Neutrophil (primary cell): Measurements from ENCODE around the gene CLIC3.
"Not testable (repeated sequence)": the region's sequence is repeated elsewhere in the genome, so short reads cannot be mapped to it uniquely, and the experiment has no call there.

Experiments used
- H3K27ac ChIP-seq: fragments of 200-600 bp; sonication (generic); 2 replicates; pipeline ENCODE4 v1.5.1; 2016; ENCODE audit warnings: mild to moderate bottlenecking, moderate library complexity
- H3K27me3 ChIP-seq: fragments of 200-600 bp; sonication (generic); 2 replicates; pipeline ENCODE4 v1.6.0; 2016; ENCODE audit warnings: mild to moderate bottlenecking
- H3K36me3 ChIP-seq: fragments of 200-600 bp; sonication (generic); 2 replicates; pipeline ENCODE4 v1.5.1; 2017
- H3K4me1 ChIP-seq, 2 experiments: fragments of 200-600 bp in 1 of 2; sonication (generic) in 1 of 2; 1 replicate in 1 of 2; 2 replicates in 1 of 2; pipeline versions ENCODE4 v1.5.1 to v1.6.1; 2013 to 2016; ENCODE audit warnings: low read depth in 1 of 2, low read length in 1 of 2, mild to moderate bottlenecking in 1 of 2, moderate library complexity in 1 of 2; ENCODE audit not compliant: control insufficient read depth in 1 of 2, insufficient read depth in 1 of 2
- H3K4me3 ChIP-seq, 2 experiments: fragments of 200-600 bp in 1 of 2; sonication (generic) in 1 of 2; 1 replicate in 1 of 2; 2 replicates in 1 of 2; pipeline ENCODE4 v1.5.1; 2013 to 2016; ENCODE audit warnings: low read depth in 1 of 2, low read length in 1 of 2, mild to moderate bottlenecking in 1 of 2, moderate library complexity in 1 of 2
- H3K9me3 ChIP-seq: fragments of 200-600 bp; sonication (generic); 2 replicates; pipeline ENCODE4 v1.5.1; 2016
- TF ChIP-seq, protein P1 (sequence below): fragments of 200-600 bp; sonication (generic); IDR thresholded peaks from 2 replicates; pipeline ENCODE4 v1.5.1; 2016; ENCODE audit warnings: antibody characterized with exemption

CLIC3 gene

DNA sequence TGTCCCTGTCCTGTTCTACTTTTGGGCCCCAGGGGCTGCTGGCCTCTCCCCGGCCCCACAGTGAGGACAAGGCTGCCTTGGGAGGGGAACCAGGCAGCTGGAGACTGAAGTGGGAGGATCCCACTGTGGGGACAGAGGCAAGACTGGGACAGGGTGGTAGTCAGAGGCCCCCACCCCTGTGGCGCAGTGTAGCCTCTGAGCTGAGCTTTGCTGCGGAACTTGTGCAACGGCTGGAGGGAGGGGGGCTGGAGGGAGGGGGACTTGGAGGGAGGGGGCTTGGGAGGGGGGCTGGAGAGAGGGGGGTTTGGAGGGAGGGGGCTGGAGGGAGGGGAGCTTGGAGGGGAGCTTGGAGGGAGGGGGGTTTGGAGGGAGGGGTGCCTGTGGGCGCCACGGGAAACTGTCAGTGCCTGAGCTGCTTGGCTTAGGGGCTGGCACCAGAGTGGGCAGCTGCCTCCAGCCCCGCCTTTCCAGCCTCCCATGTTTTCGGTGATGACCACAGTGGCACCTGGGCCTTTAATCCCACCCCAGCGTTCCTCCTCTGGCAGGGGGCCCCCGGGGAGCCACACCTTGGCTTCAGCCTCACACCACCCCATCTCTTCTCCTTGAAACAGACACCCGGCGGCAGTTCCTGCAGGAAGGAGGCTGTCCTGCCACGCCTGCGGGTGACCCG, 37.8 kb upstream of the CLIC3 start:
- H3K36me3 ChIP-seq = peaks cover 53% of the 10 kb centered on the region
- no peaks in the 10 kb centered on the region for H3K9me3 ChIP-seq
- peak overlapping the region; percentile 83 to 86 for H3K4me3 ChIP-seq
- TF ChIP-seq, protein P1, sequence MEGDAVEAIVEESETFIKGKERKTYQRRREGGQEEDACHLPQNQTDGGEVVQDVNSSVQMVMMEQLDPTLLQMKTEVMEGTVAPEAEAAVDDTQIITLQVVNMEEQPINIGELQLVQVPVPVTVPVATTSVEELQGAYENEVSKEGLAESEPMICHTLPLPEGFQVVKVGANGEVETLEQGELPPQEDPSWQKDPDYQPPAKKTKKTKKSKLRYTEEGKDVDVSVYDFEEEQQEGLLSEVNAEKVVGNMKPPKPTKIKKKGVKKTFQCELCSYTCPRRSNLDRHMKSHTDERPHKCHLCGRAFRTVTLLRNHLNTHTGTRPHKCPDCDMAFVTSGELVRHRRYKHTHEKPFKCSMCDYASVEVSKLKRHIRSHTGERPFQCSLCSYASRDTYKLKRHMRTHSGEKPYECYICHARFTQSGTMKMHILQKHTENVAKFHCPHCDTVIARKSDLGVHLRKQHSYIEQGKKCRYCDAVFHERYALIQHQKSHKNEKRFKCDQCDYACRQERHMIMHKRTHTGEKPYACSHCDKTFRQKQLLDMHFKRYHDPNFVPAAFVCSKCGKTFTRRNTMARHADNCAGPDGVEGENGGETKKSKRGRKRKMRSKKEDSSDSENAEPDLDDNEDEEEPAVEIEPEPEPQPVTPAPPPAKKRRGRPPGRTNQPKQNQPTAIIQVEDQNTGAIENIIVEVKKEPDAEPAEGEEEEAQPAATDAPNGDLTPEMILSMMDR = no peak
- peak overlapping the region; percentile 91 for H3K27ac ChIP-seq
- no peaks in the 10 kb centered on the region for H3K27me3 ChIP-seq
- H3K4me1 ChIP-seq = peaks cover 58 to 67% of the 10 kb centered on the region in 2 experiments

DNA sequence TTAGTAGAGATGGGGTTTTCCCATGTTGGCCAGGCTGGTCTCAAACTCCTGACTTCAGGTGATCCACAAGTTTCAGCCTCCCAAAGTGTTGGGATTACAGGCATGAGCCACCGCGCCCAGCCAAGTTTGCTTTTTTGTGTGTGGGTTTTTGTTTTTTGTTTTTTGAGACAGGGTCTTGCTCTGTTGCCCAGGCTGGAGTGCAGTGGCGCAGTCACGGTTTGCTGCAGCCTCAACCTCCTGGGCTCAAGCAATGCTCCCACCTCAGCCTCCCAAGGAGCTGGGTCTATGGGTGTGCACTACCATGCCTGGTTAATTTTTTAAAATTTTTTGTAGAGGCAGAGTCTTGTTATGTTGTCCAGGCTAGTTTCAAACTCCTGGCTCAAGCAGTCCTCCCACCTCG, 37.1 kb upstream of the CLIC3 start:
- Histone ChIP-seq H3K4me1 (peaks cover 65 to 74% of the 10 kb centered on the region in 2 experiments), H3K27ac (peak overlapping the region; percentile 91), H3K4me3 (peak overlapping the region; percentile 83 to 86), H3K36me3 (peaks cover 48% of the 10 kb centered on the region)
- not testable (repeated sequence) for H3K27me3 ChIP-seq, H3K9me3 ChIP-seq

DNA sequence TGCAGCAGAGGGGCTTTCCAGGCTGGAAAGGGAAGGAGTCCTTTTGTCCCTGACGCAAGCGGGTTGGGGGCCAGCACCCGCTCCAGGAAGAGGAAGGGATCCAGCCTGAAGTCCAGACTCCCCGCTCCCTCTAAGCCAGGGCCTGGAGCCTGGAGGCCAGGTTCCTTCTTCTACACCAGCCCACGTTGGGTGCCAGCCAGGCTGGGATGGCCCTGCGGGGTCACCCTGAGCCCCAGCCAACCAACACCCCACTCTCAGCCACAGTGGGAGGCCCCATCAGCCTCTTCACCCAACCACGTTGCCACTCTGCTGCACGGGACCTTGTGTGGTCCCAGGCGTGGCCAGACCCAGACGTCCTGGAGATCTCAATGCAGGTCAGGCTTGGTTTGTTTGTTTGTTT, 36.5 kb upstream of the CLIC3 start:
- peaks cover 43% of the 10 kb centered on the region for H3K36me3 ChIP-seq
- no peaks in the 10 kb centered on the region for H3K9me3 ChIP-seq
- TF ChIP-seq, protein P1 = no peak
- H3K4me3 ChIP-seq = peak overlapping the region; percentile 83 to 86
- peak overlapping the region; percentile 91 for H3K27ac ChIP-seq
- no peaks in the 10 kb centered on the region for H3K27me3 ChIP-seq
- peaks cover 67 to 75% of the 10 kb centered on the region in 2 experiments for H3K4me1 ChIP-seq

DNA sequence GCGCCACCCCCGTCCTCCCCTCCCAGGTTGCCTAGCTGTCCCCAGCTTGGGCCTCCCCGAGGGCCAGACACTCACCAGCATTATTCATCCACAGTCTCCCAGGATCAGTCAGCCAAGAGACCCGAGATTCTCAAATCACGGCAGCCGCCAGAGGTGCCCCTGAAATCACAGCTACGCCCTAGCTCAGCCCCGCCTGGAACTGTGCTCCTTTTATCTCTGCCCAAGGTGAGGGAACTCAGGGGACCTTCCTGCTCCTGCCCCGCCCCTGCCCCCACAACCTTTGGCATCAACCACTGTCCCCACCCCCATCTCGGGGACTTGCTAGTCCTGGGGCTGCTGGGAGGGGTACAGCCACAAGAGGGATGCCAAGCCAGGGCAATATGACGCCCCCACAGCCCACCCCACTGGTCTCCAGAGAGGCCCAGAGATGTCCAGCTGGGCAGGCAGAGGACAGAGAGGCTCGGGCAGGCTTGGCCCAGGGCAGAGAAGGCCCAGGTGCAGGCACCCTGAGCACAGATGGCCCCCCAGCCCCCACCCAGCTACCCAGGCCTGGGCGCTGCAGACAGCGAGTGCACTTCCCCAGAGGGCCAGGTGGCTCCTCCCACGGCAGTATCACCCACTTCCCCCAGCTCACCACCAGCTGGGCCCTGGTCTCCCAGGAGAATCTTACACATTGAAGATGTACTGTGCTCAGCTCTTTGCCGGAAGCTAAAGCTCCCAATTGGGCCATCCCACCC, 35.7 kb upstream of the CLIC3 start, which contains the start of gene FUT7:
TSS of gene FUT7 (minus strand) at position 185 of the 737 bp plus-strand sequence. CDS start at position 88, 97 bp downstream.
- peak within 1 kb of the TSS; percentile 83 to 86 for H3K4me3 ChIP-seq
- TF ChIP-seq, protein P1 = peak; percentile 57
- peak within 1 kb of the TSS; percentile 91 for H3K27ac ChIP-seq
- peaks cover 6% of the 10 kb centered on the region for H3K27me3 ChIP-seq
- peaks cover 36% of the 10 kb centered on the region for H3K36me3 ChIP-seq
- H3K4me1 ChIP-seq = peaks cover 74 to 81% of the 10 kb centered on the region in 2 experiments
- no peaks in the 10 kb centered on the region for H3K9me3 ChIP-seq

DNA sequence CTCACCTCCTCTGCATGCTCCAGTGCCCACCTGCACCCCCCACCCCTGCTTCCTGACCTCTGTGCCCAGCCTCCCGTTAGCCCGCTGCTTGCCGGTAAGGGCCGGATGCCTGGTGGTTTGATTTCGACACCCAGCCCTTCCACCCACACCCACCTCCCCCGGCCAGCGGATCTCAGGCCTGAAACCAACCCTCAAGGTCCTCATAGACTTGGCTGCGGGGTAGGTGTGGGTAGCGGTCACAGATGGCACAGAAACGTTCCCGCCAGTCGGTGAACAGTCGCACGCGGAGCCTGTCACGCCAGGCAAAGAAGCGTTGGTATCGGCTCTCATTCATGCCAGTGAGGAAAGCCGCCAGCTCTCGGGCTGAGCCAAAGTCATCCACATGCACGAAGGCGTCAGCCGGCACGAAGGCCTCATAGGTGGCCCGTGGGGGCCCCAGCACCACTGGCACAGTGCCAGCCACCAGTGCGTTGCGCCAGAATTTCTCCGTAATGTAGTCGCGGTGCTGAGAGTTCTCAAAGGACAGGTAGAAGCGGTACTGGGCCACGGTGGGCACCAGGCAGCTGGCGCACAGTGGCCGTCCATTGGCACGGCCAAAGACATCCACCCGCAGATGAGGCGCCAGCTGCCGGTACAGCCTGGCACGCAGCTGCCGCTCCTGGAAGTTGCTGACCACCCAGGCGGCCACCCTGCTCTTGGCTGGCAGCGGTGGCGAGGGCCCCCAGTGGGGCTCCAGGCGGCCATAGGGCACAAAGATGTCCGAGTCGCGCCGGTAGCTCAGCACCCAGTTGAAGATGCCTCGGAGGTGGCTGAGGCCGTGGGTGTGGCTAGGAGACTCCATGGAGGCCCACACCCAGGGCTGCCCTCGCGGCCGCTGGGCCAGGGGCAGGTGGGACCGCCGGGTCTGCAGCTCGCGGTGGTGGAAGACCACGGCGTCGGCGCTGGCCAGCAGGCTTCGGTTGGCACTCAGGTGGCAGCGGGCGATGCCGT, 34.5 kb upstream of the CLIC3 start:
- peak overlapping the region; percentile 91 for H3K27ac ChIP-seq
- H3K27me3 ChIP-seq = peaks cover 10% of the 10 kb centered on the region
- peak overlapping the region; percentile 83 to 86 for H3K4me3 ChIP-seq
- no peaks in the 10 kb centered on the region for H3K9me3 ChIP-seq
- H3K4me1 ChIP-seq = peaks cover 75 to 80% of the 10 kb centered on the region in 2 experiments
- TF ChIP-seq, protein P1 = no peak
- H3K36me3 ChIP-seq = peaks cover 25% of the 10 kb centered on the region
